ENCODE data around the gene ISY1.

GRCh38 chr3:129132097-129132866 is 28.6 kb downstream of the ISY1 start:
- TF ChIP-seq JUNB (IDR thresholded peaks at IDR 0.05), result no peak
- TF ChIP-seq ZC3H11A (IDR thresholded peaks at IDR 0.05), result no peak
- no peak for TF ChIP-seq RFX5 (IDR thresholded peaks at IDR 0.05)
- no peak for TF ChIP-seq REST (IDR thresholded peaks at IDR 0.05)
- no peak for TF ChIP-seq TP53 (CRISPR knock-in tag; IDR thresholded peaks at IDR 0.05)
- no peak for TF ChIP-seq CTCF (IDR thresholded peaks at IDR 0.05)
- TF ChIP-seq POLR2AphosphoS2 (conservative IDR thresholded peaks at IDR 0.05; ENCODE audit: low read length), result no peak
- no peak for TF ChIP-seq CHD2 (IDR thresholded peaks at IDR 0.05; ENCODE audit: low read length, partially characterized antibody)
- no peak for TF ChIP-seq PBX3 (IDR thresholded peaks at IDR 0.05)
- TF ChIP-seq BHLHE40 (IDR thresholded peaks at IDR 0.05; ENCODE audit: low read depth, low read length), result no peak
- TF ChIP-seq POLR2A (IDR thresholded peaks at IDR 0.05; ENCODE audit: low read length), result no peak
- no peak for TF ChIP-seq BCL3 (IDR thresholded peaks at IDR 0.05)
